GM10248 (cell line): ENCODE measurements around the gene AHDC1.
"Not testable (repeated sequence)": the region's sequence is repeated elsewhere in the genome, so short reads cannot be mapped to it uniquely, and the experiment has no call there.

ENCODE experiments used
- CTCF ChIA-PET: fragments of 300-600 bp; sonication (Branson Sonifier 250); formaldehyde crosslinking; extraction: SDS; loops from one replicate; lab custom pipeline; 2021; ENCODE audit warnings: antibody characterized with exemption; lab: Yijun Ruan, JAX
- POLR2A ChIA-PET: fragments of 350-650 bp; sonication (Branson Sonifier 250); formaldehyde crosslinking; extraction: SDS; loops from one replicate; lab custom pipeline; 2020; ENCODE audit warnings: antibody characterized with exemption; lab: Yijun Ruan, JAX
- DNase-seq: peaks from one replicate; pipeline ENCODE4 v3.0.0; 2012; ENCODE audit errors: extremely low spot score
- TF ChIP-seq, protein P1 (sequence below): IDR thresholded peaks from 2 replicates; pipeline ENCODE4 v1.5.1; 2012; ENCODE audit warnings: mild to moderate bottlenecking, low read depth; ENCODE audit errors: extremely low read depth, missing control alignments, control extremely low read depth

The AHDC1 gene

DNA sequence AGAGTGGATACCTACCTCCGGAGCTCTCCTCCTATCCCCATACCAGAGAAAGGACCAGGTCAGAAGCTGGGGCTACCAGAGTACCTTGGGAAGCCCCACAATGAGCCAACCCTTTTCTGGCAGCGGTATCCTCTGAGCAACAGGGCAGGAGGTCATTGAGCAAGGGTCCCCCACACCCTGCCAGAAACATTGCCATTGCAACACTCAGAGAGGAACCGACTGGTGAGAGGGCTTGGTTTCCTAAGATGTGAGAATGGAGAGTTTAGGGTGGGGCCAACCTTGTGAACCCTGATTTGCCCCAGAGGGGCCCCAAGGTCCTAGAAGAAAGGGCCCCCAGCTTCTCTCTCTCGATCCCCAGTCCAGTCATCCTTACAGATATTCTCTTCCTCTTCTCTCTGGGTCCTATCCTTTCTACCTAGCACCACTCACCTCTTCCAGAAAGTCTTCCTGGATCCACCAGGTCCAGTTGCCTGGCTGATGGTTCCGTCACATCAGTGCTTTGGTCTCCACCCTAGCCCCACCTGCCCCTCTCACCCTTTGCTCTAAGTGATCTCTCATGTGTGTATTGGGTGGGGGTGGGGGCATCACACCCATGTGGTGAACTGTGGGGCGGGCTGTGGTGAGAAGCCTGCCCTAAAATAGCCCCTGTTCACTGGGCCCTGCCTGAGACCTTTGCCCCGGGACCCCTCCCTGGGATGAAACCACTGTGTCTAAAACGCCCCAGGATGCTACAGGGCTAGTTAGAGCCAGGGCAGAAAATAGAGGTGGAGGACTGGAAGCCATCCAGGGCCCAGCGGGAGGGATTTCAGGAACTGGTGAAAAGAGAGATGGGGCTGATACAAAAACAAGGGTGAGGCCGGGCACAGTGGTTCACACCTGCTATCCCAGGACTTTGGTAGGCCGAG is 22.3 kb upstream of the AHDC1 start:
- POLR2A ChIA-PET, result interaction anchor here (0.5 to 1.7 kb wide), 5 partner anchors 12 to 1154 kb away, joined by 3 to 4 read pairs (median 3); no protein-coding TSS in a partner anchor
- CTCF ChIA-PET, result interaction anchor here (0.9 to 3.2 kb wide), 8 partner anchors 10 to 43 kb away, joined by 3 to 22 read pairs (median 6); partner anchors contain the start of gene AHDC1
- TF ChIP-seq, protein P1, sequence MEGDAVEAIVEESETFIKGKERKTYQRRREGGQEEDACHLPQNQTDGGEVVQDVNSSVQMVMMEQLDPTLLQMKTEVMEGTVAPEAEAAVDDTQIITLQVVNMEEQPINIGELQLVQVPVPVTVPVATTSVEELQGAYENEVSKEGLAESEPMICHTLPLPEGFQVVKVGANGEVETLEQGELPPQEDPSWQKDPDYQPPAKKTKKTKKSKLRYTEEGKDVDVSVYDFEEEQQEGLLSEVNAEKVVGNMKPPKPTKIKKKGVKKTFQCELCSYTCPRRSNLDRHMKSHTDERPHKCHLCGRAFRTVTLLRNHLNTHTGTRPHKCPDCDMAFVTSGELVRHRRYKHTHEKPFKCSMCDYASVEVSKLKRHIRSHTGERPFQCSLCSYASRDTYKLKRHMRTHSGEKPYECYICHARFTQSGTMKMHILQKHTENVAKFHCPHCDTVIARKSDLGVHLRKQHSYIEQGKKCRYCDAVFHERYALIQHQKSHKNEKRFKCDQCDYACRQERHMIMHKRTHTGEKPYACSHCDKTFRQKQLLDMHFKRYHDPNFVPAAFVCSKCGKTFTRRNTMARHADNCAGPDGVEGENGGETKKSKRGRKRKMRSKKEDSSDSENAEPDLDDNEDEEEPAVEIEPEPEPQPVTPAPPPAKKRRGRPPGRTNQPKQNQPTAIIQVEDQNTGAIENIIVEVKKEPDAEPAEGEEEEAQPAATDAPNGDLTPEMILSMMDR, result no peak
- peak; percentile 50 for DNase-seq

DNA sequence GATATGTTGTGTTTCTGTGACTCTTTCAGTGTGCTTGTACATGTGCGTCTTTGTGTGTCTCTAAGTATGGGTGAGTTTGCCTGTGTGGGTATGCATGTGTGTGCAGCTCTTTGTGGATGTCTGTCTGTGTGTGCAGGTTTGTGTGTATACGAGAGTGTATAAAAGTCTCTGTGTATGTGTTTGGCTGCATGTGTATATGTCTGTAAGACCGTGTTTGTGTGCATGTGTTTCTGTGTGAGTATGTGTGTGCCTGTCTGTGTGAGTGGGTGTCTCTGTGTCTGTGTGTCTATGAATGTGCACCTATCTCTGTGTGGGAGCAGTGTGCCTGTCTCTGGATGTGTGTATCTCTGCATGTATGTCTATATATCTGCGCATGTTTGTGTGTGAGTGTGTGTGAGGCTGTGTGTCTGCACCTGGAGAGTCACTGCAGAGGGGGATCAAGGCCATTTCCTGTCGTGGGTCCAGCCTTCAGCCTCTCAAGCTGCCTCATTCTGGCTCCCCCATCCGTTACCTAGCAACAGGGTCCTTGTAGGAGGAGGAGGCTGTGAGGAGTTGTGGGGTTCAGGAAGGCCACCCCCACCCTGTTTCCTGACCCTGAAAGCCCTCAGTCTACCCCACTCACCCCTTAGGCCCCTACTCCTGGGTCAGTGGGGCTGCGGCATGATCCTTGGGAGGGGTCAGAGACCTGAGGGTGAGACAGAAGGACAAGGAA is 20.7 kb upstream of the AHDC1 start:
- ChIA-PET CTCF (interaction anchor here (0.6 to 11.4 kb wide), 13 partner anchors 9 to 45 kb away, joined by 3 to 72 read pairs (median 5); partner anchors contain the start of gene AHDC1), POLR2A (interaction anchor here (0.5 to 1.7 kb wide), 6 partner anchors 14 to 182 kb away, joined by 3 to 10 read pairs (median 4); partner anchors contain the start of gene FAM76A)
- DNase-seq, result peak; percentile 59
- TF ChIP-seq, protein P1, result no peak

DNA sequence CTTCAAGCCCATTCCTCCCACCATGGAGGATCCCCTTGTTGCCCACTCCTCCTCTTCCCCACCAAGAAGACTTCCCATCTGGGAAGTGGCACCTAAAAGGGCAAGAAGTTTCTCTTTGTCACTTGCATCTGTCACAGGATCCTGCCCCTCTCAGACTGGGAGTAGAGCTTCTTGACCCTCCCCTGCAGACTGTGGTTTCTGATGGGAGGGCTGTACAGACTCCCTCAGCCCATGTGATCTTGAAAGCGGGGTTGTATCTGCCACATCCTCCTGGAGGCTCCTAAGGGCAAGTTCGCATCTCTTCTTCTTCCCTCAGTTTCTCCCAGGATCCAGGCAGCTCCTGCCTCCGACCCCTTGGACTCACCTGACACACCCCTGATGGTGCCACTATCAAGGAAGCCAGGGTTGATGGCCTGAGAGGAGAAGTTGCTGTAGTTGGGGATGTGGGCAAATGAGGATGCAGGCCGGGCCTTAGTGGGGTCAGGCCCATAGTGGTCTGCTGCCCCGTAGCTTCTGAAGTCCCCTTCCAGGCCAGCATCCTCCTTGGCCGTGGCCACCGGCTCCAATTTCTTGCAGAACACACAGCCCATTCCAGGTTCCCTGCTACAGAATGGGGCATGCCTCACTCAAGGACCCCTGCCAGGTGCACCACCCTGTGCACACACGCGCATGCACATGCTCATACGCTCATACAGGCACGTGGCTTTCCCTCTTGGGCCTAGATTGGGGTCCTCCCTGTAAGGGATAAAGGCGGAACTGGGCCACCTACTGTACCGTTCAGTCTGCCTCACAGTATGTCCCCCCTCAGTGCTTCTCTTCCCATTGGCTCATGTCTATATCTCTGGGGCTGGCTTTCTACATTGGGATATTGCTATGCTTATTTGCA is 19.6 kb upstream of the AHDC1 start:
- ChIA-PET POLR2A (no interaction called here), CTCF (interaction anchor here (1.2 to 11.4 kb wide), 6 partner anchors 15 to 46 kb away, joined by 3 to 72 read pairs (median 5); partner anchors contain the start of gene AHDC1)
- TF ChIP-seq, protein P1, result no peak
- DNase-seq, result no peak

DNA sequence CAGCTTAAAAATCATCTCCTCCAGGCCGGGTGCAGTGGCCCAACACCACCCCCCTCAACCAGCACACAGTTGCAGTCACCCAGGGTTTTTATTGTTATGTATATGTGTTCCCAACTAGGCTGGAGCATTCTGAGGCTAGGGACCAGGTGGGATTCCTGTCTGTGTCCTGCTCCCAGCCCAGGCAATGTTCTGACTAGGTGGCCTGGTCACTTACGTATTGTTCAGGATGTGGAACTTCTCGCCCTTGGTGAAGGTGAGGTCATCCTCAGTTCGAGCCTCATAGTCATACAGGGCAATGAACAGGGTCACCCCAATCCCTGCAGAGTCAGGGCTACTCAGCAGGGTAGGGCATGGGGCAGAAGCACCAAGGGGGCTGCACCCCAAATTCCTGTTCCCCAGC is 18.9 kb upstream of the AHDC1 start:
- TF ChIP-seq, protein P1, result no peak
- POLR2A ChIA-PET, result no interaction called here
- no peak for DNase-seq
- CTCF ChIA-PET, result interaction anchor here (1.2 to 11.4 kb wide), 3 partner anchors 15 to 39 kb away, joined by 4 to 72 read pairs (median 4); partner anchors contain the start of gene AHDC1

DNA sequence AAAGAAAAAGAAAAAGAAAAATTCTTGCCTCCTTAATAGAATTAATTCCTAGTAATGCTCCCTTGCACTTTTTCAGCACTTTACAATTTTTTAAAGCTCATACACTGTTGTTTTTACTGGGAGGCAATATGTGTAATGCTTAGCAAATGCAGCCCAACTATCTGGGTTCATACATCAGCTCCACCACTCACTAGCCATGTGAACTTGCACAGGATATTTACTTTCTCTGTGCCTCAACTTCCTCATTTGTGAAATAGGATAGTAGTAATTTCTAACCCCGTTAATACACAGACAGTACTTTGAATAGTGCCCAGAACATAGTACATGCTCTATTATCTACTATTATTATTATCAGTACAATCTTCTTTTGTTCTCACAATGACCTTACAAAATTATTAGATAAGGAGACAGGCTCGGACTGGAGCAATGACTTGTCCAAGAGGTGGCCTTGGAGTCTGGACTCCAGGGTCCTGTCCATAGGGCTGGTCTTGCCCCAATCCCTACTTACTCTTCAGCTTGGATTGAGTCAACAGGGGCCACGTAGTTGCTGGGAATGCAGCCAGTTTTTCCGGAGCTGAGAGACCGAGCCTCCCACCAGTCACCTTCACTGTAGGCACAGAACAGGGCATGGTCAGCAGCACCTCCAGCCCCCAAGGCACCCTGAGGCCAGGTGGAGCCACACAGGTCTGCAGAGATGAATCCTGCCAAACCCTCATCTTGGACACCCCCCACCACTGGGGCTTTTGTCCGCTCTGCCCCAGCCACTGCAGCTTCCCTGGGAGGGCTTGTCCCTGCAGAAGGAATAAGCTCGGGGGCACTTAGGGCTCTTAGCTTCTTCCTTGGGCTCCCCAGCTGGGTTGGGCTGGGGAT is 17.3 kb upstream of the AHDC1 start:
- DNase-seq, result no peak
- ChIA-PET POLR2A (interaction anchor here (0.7 to 2.0 kb wide), 5 partner anchors 11 to 889 kb away, joined by 4 to 8 read pairs (median 5); no protein-coding TSS in a partner anchor), CTCF (interaction anchor here (0.9 to 11.4 kb wide), 6 partner anchors 12 to 40 kb away, joined by 3 to 72 read pairs (median 4); no protein-coding TSS in a partner anchor)
- TF ChIP-seq, protein P1, result no peak

DNA sequence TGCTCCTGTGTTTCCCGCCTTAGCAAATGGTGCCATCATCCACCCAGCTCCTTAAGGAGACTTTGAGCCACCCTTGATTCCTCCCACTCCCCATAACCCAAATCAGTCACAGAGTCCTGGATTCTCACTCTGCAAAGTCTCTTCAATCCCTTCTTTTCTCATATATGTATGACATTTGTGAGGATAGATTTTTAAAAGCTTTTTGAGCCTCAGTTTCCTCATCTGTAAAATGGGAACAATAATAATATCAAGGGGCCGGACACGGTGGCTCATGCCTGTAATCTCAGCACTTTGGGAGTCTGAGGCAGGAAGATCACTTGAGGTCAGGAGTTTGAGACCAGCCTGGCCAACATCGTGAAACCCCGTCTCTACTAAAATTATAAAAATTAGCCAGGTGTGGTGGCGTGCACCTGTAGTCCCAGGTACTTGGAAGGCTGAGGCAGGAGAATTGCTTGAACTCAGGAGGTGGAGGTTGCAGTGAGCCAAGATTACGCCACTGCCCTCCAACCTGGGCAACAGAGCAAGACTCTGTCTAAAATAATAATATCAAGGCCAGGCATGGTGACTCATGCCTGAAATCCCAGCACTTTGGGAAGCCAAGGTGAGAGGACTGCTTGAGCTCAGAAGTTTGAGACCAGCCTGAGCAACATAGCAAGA is 16.0 kb upstream of the AHDC1 start:
- not testable (repeated sequence) for DNase-seq
- ChIA-PET CTCF (interaction anchor here (0.9 to 11.4 kb wide), 9 partner anchors 10 to 49 kb away, joined by 3 to 72 read pairs (median 4); no protein-coding TSS in a partner anchor), POLR2A (interaction anchor here (2.0 kb wide), 1 partner anchor 12 kb away, joined by 4 read pairs; no protein-coding TSS in a partner anchor)
